Activated B cell treated with CpG ODN at 0.5 μM for 24 hours (primary cell): ENCODE data around the gene CBX3. TPM values are rescaled to one million over a fixed set of nuclear protein-coding genes. Genes with fewer than 3 reads are reported as not detected.

Experiments used
- ATAC-seq: fragments of 200-7000 bp; cut with Tn5 transposase; one replicate; pipeline ENCODE4 v1.10.0; 2021; ENCODE audit warnings: low read depth, mild to moderate bottlenecking, moderate library complexity
- CTCF ChIA-PET: fragments of 350-600 bp; sonication (Branson Sonifier 250); formaldehyde crosslinking; loops from one replicate; lab custom pipeline; 2021; ENCODE audit warnings: antibody characterized with exemption; lab: Charles Lee
- POLR2A ChIA-PET: fragments of 350-600 bp; sonication (Branson Sonifier 250); formaldehyde crosslinking; loops from one replicate; lab custom pipeline; 2021; ENCODE audit warnings: antibody characterized with exemption; lab: Charles Lee
- DNase-seq: peaks from one replicate; pipeline ENCODE4 v3.0.0; 2022
- H3K27ac Mint-ChIP-seq: one replicate; pipeline ENCODE4 v1.8.0; 2020; ENCODE audit warnings: mixed read lengths
- H3K27me3 Mint-ChIP-seq: one replicate; pipeline ENCODE4 v1.8.0; 2021; ENCODE audit warnings: mixed read lengths
- H3K36me3 Mint-ChIP-seq: one replicate; pipeline ENCODE4 v1.8.0; 2021; ENCODE audit warnings: low read depth, mixed read lengths
- H3K4me1 Mint-ChIP-seq: one replicate; pipeline ENCODE4 v1.8.0; 2021; ENCODE audit warnings: mixed read lengths
- H3K4me3 Mint-ChIP-seq: one replicate; pipeline ENCODE4 v1.8.0; 2020; ENCODE audit warnings: mild to moderate bottlenecking, mixed read lengths
- H3K9me3 Mint-ChIP-seq: one replicate; pipeline ENCODE4 v1.8.0; 2020; ENCODE audit warnings: mixed read lengths
- CTCF ChIP-seq: fragments of 200-600 bp; IDR thresholded peaks from one replicate; pipeline ENCODE4 v1.8.0; 2022; ENCODE audit warnings: antibody characterized with exemption, mild to moderate bottlenecking
- intact Hi-C: fragments of 100-400 bp; cut with micrococcal nuclease; formaldehyde crosslinking; loops from one replicate; pipeline ENCODE4 v1.15.1; 2024
- total RNA-seq: library from RNA; stranded (reverse); gene quantifications from 2 replicates; pipeline ENCODE4 v1.2.3, GENCODE V29; 2022

CBX3 gene
- total RNA-seq, 1 donor from 2014 or later, result 125 TPM

GRCh38 chr7:26199301-26200037, 2.1 kb upstream of the CBX3 start:
- Mint-ChIP-seq H3K27ac (peak overlapping the region; percentile 100), H3K27me3 (no peaks in the 10 kb centered on the region), H3K4me1 (peaks cover 54% of the 10 kb centered on the region), H3K36me3 (peaks cover 70% of the 10 kb centered on the region), H3K9me3 (no peaks in the 10 kb centered on the region), H3K4me3 (peak overlapping the region; percentile 99)
- POLR2A ChIA-PET, result interaction anchor here (0.6 to 6.5 kb wide), 42 partner anchors 7 to 1966 kb away, joined by 3 to 110 read pairs (median 6); partner anchors contain the start of genes CYCS, NFE2L3 and SNX10
- DNase-seq (peak; percentile 52), ATAC-seq (no peak)
- CTCF ChIA-PET, result interaction anchor here (0.8 to 6.3 kb wide), 15 partner anchors 13 to 306 kb away, joined by 3 to 123 read pairs (median 9); partner anchors contain the start of gene NFE2L3
- intact Hi-C loops, result loop anchor here (1.0 to 5.0 kb wide), 11 partner anchors 43 to 1953 kb away; partner anchors contain the start of genes NFE2L3 and SKAP2
- no peak for TF ChIP-seq CTCF

GRCh38 chr7:26200038-26200443, 1.5 kb upstream of the CBX3 start:
- CTCF ChIA-PET, result interaction anchor here (0.8 to 6.3 kb wide), 8 partner anchors 13 to 305 kb away, joined by 3 to 123 read pairs (median 9); no protein-coding TSS in a partner anchor
- peak; percentile 12 for ATAC-seq
- DNase-seq, result peak; percentile 72
- POLR2A ChIA-PET, result interaction anchor here (0.6 to 6.5 kb wide), 39 partner anchors 8 to 1966 kb away, joined by 3 to 110 read pairs (median 6); partner anchors contain the start of genes CYCS, NFE2L3 and SNX10
- Mint-ChIP-seq H3K4me3 (peak overlapping the region; percentile 99), H3K27me3 (no peaks in the 10 kb centered on the region), H3K27ac (peak overlapping the region; percentile 100), H3K4me1 (peaks cover 55% of the 10 kb centered on the region), H3K36me3 (peaks cover 68% of the 10 kb centered on the region), H3K9me3 (no peaks in the 10 kb centered on the region)
- intact Hi-C loops, result loop anchor here (1.0 to 5.0 kb wide), 9 partner anchors 44 to 1953 kb away; partner anchors contain the start of genes NFE2L3 and SKAP2
- TF ChIP-seq CTCF, result no peak

DNA sequence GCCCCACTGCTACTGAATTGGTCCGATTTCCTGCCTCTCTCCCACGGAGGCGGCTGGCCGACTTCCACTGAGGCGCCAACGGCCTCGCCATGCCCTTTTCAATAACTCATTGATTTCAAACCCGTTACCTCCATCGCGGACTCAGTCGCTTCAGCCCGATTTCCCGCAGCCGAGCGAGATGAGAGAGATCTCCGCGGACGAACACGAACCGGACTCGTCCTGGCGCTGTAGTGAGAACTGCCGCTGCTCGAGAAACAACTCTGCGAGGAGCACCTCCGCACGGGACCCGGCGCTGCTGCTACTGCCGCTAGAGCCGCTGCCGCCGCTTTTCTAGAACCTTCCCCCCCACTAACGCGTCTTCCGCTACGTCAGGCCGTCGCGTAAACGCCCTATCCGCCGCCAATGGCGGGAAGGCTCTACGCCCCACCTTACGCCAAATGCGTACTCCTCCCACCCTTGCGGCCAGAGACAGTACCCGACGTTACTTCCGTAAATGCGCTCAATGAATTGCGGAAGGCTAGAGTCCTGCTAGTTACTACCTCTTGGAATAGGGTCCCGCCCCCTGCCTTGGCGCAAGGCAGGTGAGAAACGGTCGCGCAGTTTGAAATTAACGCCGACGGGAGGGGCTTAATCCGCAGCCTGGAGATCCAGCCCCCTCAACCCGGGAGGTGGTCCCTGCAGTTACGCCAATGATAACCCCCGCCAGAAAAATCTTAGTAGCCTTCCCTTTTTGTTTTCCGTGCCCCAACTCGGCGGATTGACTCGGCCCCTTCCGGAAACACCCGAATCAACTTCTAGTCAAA, 900 bp upstream of the CBX3 start, which contains the start of gene HNRNPA2B1:
TSS of gene HNRNPA2B1 (minus strand) at position 303 of the 803 bp plus-strand sequence. CDS start at position 134, 169 bp downstream.
- H3K9me3 Mint-ChIP-seq, result no peaks in the 10 kb centered on the region
- H3K4me3 Mint-ChIP-seq, result peak within 1 kb of the TSS; percentile 99
- DNase-seq (peak; percentile 95), ATAC-seq (peak; percentile 66)
- H3K27ac Mint-ChIP-seq, result peak within 1 kb of the TSS; percentile 100
- no peak for TF ChIP-seq CTCF
- intact Hi-C loops, result loop anchor here (1.0 to 5.0 kb wide), 11 partner anchors 44 to 1952 kb away; partner anchors contain the start of genes NFE2L3, SKAP2 and TAX1BP1
- POLR2A ChIA-PET, result interaction anchor here (0.6 to 6.5 kb wide), 46 partner anchors 9 to 1965 kb away, joined by 3 to 110 read pairs (median 6); partner anchors contain the start of genes CYCS, NFE2L3 and SNX10
- peaks cover 68% of the 10 kb centered on the region for H3K36me3 Mint-ChIP-seq
- CTCF ChIA-PET, result interaction anchor here (0.8 to 6.3 kb wide), 10 partner anchors 14 to 306 kb away, joined by 3 to 123 read pairs (median 6); no protein-coding TSS in a partner anchor
- peaks cover 55% of the 10 kb centered on the region for H3K4me1 Mint-ChIP-seq
- no peaks in the 10 kb centered on the region for H3K27me3 Mint-ChIP-seq

- peaks cover 42% of the 10 kb centered on the region for H3K4me1 Mint-ChIP-seq
- peaks cover 63% of the 10 kb centered on the region for H3K36me3 Mint-ChIP-seq
- ATAC-seq (no peak), DNase-seq (no peak)
- H3K27ac Mint-ChIP-seq, result peak overlapping the region; percentile 86
- ChIA-PET CTCF (interaction anchor here (0.7 to 2.0 kb wide), 8 partner anchors 51 to 309 kb away, joined by 3 to 7 read pairs (median 3); partner anchors contain the start of genes NFE2L3 and SNX10), POLR2A (interaction anchor here (0.7 to 6.5 kb wide), 24 partner anchors 10 to 659 kb away, joined by 3 to 110 read pairs (median 11); partner anchors contain the start of genes NFE2L3 and SNX10)
- H3K27me3 Mint-ChIP-seq, result no peaks in the 10 kb centered on the region
- no peaks in the 10 kb centered on the region for H3K9me3 Mint-ChIP-seq
- no peak for TF ChIP-seq CTCF
- peak overlapping the region; percentile 87 for H3K4me3 Mint-ChIP-seq
- intact Hi-C loops, result loop anchor here (1.0 to 5.0 kb wide), 3 partner anchors 8 to 465 kb away; partner anchors contain the start of gene SNX10
Observed at GRCh38 chr7:26202019-26202990, 760 bp downstream of the CBX3 start.
